Esophagus muscularis mucosa (tissue), 4 donors: ENCODE data around the gene ADCYAP1R1.

ENCODE experiments used
- CTCF ChIP-seq, 3 experiments: fragments of 200-600 bp in 2 of 3; fragments of 450-650 bp in 1 of 3; sonication (generic) in 2 of 3; IDR thresholded peaks; one replicate each; pipeline ENCODE4 v1.5.1; 2017 to 2019; ENCODE audit warnings: antibody characterized with exemption in 3 of 3, mild to moderate bottlenecking in 2 of 3, moderate library complexity in 1 of 3
- EP300 ChIP-seq: sonication (generic); formaldehyde crosslinking; IDR thresholded peaks from one replicate; pipeline ENCODE4 v1.6.1; 2017; ENCODE audit warnings: antibody characterized with exemption
- POLR2A ChIP-seq: fragments of 450-650 bp; IDR thresholded peaks from one replicate; pipeline ENCODE4 v1.6.1; 2017; ENCODE audit warnings: antibody characterized with exemption, moderate library complexity, mild to moderate bottlenecking, low read depth
- POLR2AphosphoS5 ChIP-seq, 2 donors: sonication (generic); formaldehyde crosslinking; IDR thresholded peaks; one replicate each; pipeline ENCODE4 v1.6.1; 2017; ENCODE audit warnings: antibody characterized with exemption in 2 of 2

- TF ChIP-seq CTCF (IDR thresholded peaks at IDR 0.05) (no peak), POLR2AphosphoS5 (IDR thresholded peaks at IDR 0.05) (no peak), POLR2A (no peak), EP300 (no peak)
These were observed 48.4 kb upstream of the ADCYAP1R1 start for GRCh38 chr7:31003721-31004120.
